Astrocyte (in vitro differentiated cells and primary cell): ENCODE measurements around the gene NTM. TPM values are rescaled to one million over a fixed set of nuclear protein-coding genes. Genes with fewer than 3 reads are reported as not detected.

ENCODE experiments used
- DNase-seq: peaks from one replicate; pipeline ENCODE4 v3.0.0-alpha.2; 2010; ENCODE audit warnings: low read depth
- FAIRE-seq: peaks from 2 replicates; lab custom pipeline; 2011; peaks lifted over from hg19 to GRCh38; lab: Jason Lieb, UNC
- H2AFZ ChIP-seq: 2 replicates; pipeline ENCODE4 v1.6.0; 2012; ENCODE audit warnings: low read depth, low read length, inconsistent platforms
- H3K27ac ChIP-seq: 2 replicates; pipeline ENCODE4 v1.5.1; 2011; ENCODE audit warnings: low read depth, low read length, inconsistent platforms
- H3K27me3 ChIP-seq: 2 replicates; pipeline ENCODE4 v1.6.0; 2011; ENCODE audit warnings: low read length, inconsistent platforms; ENCODE audit not compliant: insufficient read depth
- H3K36me3 ChIP-seq: 2 replicates; pipeline ENCODE4 v1.5.1; 2011; ENCODE audit warnings: low read length, inconsistent platforms; ENCODE audit not compliant: insufficient read depth
- H3K4me1 ChIP-seq: 2 replicates; pipeline ENCODE4 v1.5.1; 2011; ENCODE audit warnings: low read length, inconsistent platforms; ENCODE audit not compliant: insufficient read depth
- H3K4me2 ChIP-seq: 2 replicates; pipeline ENCODE4 v1.6.0; 2012; ENCODE audit warnings: low read length, inconsistent platforms
- H3K4me3 ChIP-seq: 2 replicates; pipeline ENCODE4 v1.5.1; 2011; ENCODE audit warnings: low read depth, mild to moderate bottlenecking, low read length, inconsistent platforms; ENCODE audit not compliant: insufficient read depth
- H3K79me2 ChIP-seq: 2 replicates; pipeline ENCODE4 v1.6.0; 2012; ENCODE audit warnings: mild to moderate bottlenecking, low read length, inconsistent platforms; ENCODE audit not compliant: insufficient read depth
- H3K9ac ChIP-seq: 2 replicates; pipeline ENCODE4 v1.6.0; 2012; ENCODE audit warnings: mild to moderate bottlenecking, low read length, inconsistent platforms
- H3K9me3 ChIP-seq: 2 replicates; pipeline ENCODE4 v1.5.1; 2012; ENCODE audit warnings: low read depth, mild to moderate bottlenecking, low read length, inconsistent platforms; ENCODE audit not compliant: insufficient read depth
- H4K20me1 ChIP-seq: 2 replicates; pipeline ENCODE4 v1.6.0; 2012; ENCODE audit warnings: low read length, inconsistent platforms; ENCODE audit not compliant: insufficient read depth
- H3K27ac Mint-ChIP-seq: one replicate; pipeline ENCODE4 v1.8.0; 2021; ENCODE audit warnings: mild to moderate bottlenecking, mixed read lengths; ENCODE audit not compliant: unreplicated experiment
- H3K27me3 Mint-ChIP-seq: one replicate; pipeline ENCODE4 v1.8.0; 2021; ENCODE audit warnings: low read depth, mixed read lengths; ENCODE audit not compliant: unreplicated experiment
- H3K36me3 Mint-ChIP-seq: one replicate; pipeline ENCODE4 v1.8.0; 2021; ENCODE audit warnings: low read depth, mixed read lengths; ENCODE audit not compliant: unreplicated experiment
- H3K4me1 Mint-ChIP-seq: one replicate; pipeline ENCODE4 v1.8.0; 2021; ENCODE audit warnings: low read depth, mixed read lengths; ENCODE audit not compliant: unreplicated experiment
- H3K4me3 Mint-ChIP-seq: one replicate; pipeline ENCODE4 v1.8.0; 2021; ENCODE audit warnings: mild to moderate bottlenecking, moderate library complexity, mixed read lengths; ENCODE audit not compliant: unreplicated experiment
- H3K9me3 Mint-ChIP-seq: one replicate; pipeline ENCODE4 v1.8.0; 2021; ENCODE audit warnings: mild to moderate bottlenecking, mixed read lengths; ENCODE audit not compliant: unreplicated experiment
- EZH2 ChIP-seq: IDR thresholded peaks from 2 replicates; pipeline ENCODE4 v1.6.1; 2012; ENCODE audit warnings: mild to moderate bottlenecking, low read length, inconsistent platforms; ENCODE audit not compliant: insufficient read depth
- total RNA-seq: library from RNA; stranded (reverse); gene quantifications from 2 replicates; pipeline ENCODE4 v1.2.1, GENCODE V29; 2021
- TF ChIP-seq, protein P1 (sequence below): IDR thresholded peaks from 2 replicates; pipeline ENCODE4 v1.5.1; 2011; ENCODE audit warnings: low read depth, mild to moderate bottlenecking, inconsistent platforms, low read length, moderate library complexity; ENCODE audit not compliant: insufficient read depth

The NTM gene
- total RNA-seq, 1 donor from 2014 or later: 98.2 TPM

- H3K4me1 ChIP-seq: peaks cover 5% of the 10 kb centered on the region
- TF ChIP-seq, protein P1, sequence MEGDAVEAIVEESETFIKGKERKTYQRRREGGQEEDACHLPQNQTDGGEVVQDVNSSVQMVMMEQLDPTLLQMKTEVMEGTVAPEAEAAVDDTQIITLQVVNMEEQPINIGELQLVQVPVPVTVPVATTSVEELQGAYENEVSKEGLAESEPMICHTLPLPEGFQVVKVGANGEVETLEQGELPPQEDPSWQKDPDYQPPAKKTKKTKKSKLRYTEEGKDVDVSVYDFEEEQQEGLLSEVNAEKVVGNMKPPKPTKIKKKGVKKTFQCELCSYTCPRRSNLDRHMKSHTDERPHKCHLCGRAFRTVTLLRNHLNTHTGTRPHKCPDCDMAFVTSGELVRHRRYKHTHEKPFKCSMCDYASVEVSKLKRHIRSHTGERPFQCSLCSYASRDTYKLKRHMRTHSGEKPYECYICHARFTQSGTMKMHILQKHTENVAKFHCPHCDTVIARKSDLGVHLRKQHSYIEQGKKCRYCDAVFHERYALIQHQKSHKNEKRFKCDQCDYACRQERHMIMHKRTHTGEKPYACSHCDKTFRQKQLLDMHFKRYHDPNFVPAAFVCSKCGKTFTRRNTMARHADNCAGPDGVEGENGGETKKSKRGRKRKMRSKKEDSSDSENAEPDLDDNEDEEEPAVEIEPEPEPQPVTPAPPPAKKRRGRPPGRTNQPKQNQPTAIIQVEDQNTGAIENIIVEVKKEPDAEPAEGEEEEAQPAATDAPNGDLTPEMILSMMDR: no peak
- no peak for TF ChIP-seq EZH2
- H3K27me3 Mint-ChIP-seq: peaks cover 22% of the 10 kb centered on the region
- H3K36me3 Mint-ChIP-seq: peaks cover 2% of the 10 kb centered on the region
- no peak overlapping the region for H3K9ac ChIP-seq
- H3K9me3 Mint-ChIP-seq: peaks cover under 1% of the 10 kb centered on the region
- H3K27me3 ChIP-seq: no peaks in the 10 kb centered on the region
- H3K9me3 ChIP-seq: no peaks in the 10 kb centered on the region
- H3K4me3 ChIP-seq: no peak overlapping the region
- no peak overlapping the region for H2AFZ ChIP-seq
- DNase-seq (no peak), FAIRE-seq (no peak)
- peaks cover 2% of the 10 kb centered on the region for H3K4me1 Mint-ChIP-seq
- no peak overlapping the region for H3K27ac Mint-ChIP-seq
- H4K20me1 ChIP-seq: no peaks in the 10 kb centered on the region
- H3K4me3 Mint-ChIP-seq: no peak overlapping the region
- no peak overlapping the region for H3K4me2 ChIP-seq
- no peak overlapping the region for H3K27ac ChIP-seq
- H3K36me3 ChIP-seq: no peaks in the 10 kb centered on the region
- H3K79me2 ChIP-seq: no peaks in the 10 kb centered on the region
These were observed 318.9 kb downstream of the NTM start for GRCh38 chr11:131689049-131689925.

- no peaks in the 10 kb centered on the region for H4K20me1 ChIP-seq
- no peak overlapping the region for H2AFZ ChIP-seq
- DNase-seq (no peak), FAIRE-seq (no peak)
- H3K4me3 ChIP-seq: no peak overlapping the region
- peaks cover 2% of the 10 kb centered on the region for H3K36me3 Mint-ChIP-seq
- H3K36me3 ChIP-seq: no peaks in the 10 kb centered on the region
- no peaks in the 10 kb centered on the region for H3K79me2 ChIP-seq
- no peaks in the 10 kb centered on the region for H3K9me3 Mint-ChIP-seq
- H3K9me3 ChIP-seq: no peaks in the 10 kb centered on the region
- H3K27me3 ChIP-seq: no peaks in the 10 kb centered on the region
- H3K9ac ChIP-seq: no peak overlapping the region
- H3K4me1 ChIP-seq: peaks cover 8% of the 10 kb centered on the region
- TF ChIP-seq EZH2: no peak
- TF ChIP-seq, protein P1: no peak
- H3K4me3 Mint-ChIP-seq: no peak overlapping the region
- no peak overlapping the region for H3K27ac Mint-ChIP-seq
- H3K27ac ChIP-seq: no peak overlapping the region
- peaks cover 5% of the 10 kb centered on the region for H3K4me1 Mint-ChIP-seq
- H3K4me2 ChIP-seq: no peak overlapping the region
- peaks cover 25% of the 10 kb centered on the region for H3K27me3 Mint-ChIP-seq
These were observed 319.9 kb downstream of the NTM start for GRCh38 chr11:131690362-131690761.

DNA sequence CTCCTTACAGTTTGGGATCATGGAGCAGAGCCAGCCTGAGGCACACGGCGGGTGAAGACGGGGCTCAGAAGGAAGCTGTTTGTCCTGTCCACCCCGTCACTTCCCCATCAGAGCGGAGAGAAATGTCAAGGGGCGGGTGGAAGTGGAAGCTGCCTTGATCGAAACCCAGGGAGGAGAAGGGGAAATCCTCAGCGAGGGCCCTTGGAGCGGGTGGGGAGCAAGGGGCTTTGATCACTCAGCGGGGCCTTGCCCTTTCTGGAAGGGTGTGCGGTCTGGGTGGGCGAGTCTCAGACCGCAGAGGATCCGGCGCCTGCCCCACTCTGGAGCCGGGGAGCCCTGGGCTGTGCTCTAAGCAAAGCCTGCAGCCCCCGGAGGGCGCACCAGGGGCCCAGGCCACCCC, 320.4 kb downstream of the NTM start:
- no peak overlapping the region for H3K4me2 ChIP-seq
- DNase-seq (no peak), FAIRE-seq (no peak)
- H3K79me2 ChIP-seq: no peaks in the 10 kb centered on the region
- H3K27me3 ChIP-seq: no peaks in the 10 kb centered on the region
- peaks cover 8% of the 10 kb centered on the region for H3K4me1 ChIP-seq
- Mint-ChIP-seq H3K36me3 (peaks cover 2% of the 10 kb centered on the region), H3K27me3 (peaks cover 27% of the 10 kb centered on the region), H3K4me3 (no peak overlapping the region), H3K9me3 (no peaks in the 10 kb centered on the region), H3K27ac (no peak overlapping the region), H3K4me1 (peaks cover 5% of the 10 kb centered on the region)
- no peak overlapping the region for H3K9ac ChIP-seq
- H3K4me3 ChIP-seq: no peak overlapping the region
- H2AFZ ChIP-seq: no peak overlapping the region
- H3K36me3 ChIP-seq: no peaks in the 10 kb centered on the region
- no peak overlapping the region for H3K27ac ChIP-seq
- H4K20me1 ChIP-seq: no peaks in the 10 kb centered on the region
- H3K9me3 ChIP-seq: no peaks in the 10 kb centered on the region
- TF ChIP-seq EZH2: no peak
- TF ChIP-seq, protein P1: no peak
